ENCODE data around the gene FAM199X.

FAM199X gene

DNA sequence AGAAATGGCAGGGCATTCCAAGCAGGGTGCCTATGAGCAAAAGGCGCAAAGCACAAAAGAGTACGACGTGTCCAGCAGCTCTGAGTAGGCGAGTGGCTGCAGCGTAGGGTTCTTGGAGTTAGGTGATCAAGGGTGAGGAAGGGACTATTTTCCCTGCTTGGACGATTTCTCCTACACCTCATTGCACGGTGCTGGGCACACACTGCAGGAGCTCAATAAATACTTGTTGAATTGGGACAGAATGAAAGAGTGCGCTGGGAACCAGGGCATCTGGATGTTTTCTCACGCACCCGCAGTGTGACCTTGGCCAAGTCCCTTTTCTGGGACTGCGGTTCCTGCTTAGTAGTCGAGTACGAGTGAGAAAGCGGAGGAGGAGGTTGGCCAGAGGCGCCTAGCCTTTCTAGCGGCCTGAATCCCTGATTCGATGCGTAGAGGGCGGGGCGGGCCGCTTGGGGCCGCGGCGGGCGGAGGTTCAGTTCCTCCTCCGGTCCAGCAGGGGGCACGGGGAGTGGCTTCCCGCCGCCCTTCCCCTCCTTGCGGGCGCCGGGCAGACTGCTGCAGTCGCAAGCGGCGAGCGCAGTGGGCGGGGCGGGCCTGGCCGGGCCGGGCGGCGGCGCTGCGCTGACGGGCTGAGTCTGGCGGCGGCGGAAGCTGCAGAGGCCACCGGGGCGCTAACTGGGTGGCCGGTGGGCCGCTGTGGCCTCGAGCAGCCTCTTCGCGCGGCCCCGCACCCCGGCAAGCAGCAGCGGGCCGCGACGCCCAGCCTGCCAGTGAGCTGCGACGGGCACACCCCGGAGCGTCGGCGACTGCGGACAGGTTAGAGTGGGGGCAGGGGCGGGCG lies at the start of gene FAM199X:
FAM199X (plus strand) TSS at position 560 of the 841 bp plus-strand sequence. CDS start 333 bp downstream, outside the sequence.
- DNase-seq = peak; percentile 81 to 84

DNA sequence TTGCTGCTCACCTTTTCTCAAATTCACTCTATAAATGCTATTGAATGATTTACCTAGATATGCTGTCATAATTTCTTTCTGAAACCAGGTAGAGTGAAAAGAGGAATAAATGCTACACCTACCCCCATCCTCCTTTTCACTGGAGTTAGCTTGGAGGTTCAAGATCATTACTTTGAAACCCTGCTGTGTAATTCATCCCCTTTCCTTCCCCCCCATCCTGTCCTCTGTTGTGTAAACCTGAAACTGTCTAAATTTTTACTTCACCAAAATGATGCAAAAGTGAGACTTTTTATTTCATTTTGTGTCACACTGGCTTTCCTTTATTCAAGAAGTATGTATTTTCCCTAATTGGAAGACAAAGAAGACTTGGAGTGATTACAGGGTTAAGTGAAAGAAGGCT lies 48.5 kb upstream of the FAM199X start:
- no peak for DNase-seq

DNA sequence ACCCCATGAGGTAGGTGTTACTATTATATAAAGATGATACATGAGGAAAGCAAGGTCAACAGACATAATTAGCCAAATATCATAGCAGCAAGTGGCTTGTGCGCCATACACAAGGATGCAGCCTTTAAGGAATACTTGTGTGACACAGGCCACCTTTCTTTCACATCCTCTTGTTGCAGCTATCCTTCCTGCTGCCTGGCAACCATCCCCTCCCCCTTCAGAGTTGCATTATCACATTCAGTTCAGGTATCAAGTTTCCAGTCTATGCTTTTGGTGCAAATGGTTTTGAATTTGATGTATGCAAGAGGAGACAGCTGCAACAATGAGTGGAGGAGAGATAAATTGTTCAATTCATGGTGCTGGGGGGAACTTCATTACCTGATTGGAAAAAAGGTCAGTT lies 47.5 kb upstream of the FAM199X start:
- no peak for DNase-seq

DNA sequence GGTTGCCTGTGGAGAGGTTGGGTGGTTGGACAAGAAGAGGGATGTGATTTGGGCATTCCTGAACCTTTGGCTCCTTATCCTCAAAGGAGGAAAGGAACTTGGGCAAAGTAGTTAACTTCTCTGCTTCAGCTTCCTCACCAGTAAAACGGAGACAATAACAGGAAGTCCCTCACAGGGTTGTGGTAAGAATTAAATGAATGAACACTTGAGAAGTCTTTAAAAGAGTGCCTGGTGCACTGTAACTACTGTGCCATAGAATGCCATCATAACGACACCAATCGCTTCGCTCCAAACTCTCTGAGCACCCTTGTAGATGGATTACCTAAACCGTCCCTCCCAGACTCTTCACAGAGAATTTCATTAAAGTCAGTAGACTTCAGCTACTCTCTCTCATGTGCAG lies 43.4 kb upstream of the FAM199X start:
- DNase-seq = no peak

DNA sequence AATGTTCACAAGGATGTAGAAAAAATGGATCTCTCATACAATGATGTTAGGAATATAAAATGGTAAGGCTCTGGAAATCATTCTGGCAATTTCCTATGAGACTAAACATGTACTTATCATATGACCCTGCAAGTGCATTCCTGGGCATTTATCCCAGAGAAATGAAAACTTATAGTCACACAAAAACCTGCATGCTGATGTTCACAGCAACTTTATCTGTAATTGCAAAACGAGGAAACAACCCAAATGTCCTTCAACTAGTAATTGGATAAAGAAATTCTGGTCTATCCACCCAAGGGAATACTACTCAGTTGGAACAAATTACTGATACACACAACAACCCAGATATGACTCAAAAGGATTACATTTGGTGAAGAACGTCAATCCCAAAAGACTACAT lies 39.4 kb upstream of the FAM199X start:
- no peak for DNase-seq

DNA sequence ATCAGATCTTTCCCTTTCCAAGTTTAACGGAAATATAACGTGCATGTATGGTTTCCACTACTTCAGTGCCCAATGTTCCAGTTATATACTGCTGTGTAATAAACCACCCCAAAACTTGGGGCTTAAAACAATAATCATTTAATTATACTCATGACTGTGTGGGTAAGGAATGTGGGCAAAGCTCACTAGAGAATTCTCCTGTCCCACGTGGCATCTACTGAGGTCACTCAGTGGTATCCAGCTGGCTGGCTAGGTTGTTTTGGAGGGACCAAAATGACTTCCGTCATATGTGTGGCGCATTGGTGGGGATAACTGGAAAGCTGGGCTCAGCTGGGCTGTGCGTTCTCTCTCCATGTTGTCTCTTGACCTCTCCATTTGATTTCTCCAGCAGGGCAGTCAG lies 35.4 kb upstream of the FAM199X start:
- DNase-seq = no peak

DNA sequence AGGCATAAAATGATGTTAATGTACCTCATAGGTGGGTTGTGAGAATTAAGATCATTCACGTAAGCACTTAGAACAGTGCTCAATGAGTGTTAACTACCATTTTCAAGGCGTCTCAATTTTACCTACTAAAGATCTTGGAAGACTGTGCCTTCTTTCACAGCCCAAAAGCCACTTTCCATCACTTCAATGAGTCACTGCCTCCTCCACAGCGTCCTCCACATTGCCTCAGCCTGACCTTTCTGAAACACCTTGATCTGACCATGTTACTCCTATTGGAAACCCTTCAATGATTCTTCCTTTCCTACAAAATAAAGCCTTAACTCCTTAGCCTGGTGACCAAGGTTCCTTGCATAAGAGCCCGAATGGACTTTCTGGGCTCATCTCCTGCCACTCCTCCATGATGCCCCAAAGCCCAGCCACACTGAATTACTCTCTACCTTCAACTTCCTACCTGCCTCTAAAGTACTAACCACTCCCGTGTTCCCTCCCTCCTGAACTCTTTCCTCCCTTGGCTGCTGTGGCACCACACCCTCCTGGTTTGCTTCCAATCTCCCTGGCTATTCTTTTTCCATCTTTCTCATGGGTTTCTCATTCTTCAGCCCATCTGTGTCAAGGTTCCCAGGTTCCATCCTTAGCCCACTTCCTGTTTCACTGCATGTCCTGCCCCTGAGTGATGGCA lies 31.5 kb upstream of the FAM199X start:
- no peak for DNase-seq

DNA sequence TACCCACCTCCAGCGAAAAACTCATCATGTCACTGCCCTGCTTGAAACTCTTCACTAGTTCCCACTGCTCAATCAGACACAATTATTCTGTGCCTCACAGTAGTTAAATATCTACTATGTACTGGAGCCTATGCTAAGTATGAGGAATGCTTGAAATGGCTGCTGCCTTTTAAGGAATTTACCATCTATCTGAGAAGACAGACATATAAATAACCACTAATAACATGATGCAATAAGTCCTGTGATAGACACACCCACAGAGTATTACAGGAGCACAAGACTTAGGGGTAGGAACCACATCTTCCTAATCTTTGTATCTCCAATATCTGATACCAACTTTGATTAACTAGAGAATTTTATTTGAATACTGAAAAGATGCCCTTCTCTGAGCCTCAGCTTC lies 30.6 kb upstream of the FAM199X start:
- DNase-seq = no peak

DNA sequence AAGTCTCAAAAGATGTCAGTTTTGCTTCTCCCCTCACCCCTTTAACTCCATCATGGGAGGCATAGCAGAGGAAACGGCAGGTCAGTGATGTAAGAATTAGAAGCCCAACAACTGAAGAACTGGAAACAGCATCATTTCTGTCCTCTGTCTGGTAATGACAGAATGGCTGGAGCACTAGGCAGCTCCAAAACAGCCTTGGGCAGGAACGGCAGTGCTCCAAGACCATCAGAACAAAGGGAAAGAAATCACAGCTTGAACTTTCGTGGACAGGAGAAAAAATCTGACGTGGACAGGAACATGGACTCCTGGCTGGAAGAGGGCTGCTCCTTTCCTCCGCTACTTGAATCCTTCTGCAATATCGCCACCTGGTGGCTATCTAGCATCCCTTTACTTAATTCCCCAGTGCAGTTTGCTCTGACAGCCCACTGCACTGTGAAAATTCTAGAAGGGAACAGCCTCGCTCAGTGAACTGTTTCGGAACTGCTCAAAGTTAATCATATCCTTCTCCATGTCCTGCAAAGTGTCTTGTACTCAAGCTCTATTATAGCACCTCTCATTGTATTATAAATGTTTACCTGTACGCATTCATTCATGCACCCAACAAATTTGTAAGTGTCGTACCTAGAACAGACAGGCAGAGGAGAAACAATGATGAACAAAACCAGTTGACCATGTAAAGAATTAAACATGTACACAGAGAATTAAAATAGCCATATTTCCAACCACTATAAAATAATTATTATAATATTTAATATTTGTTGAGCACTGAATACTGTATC lies 29.8 kb upstream of the FAM199X start:
- peak; percentile 24 to 56 for DNase-seq

DNA sequence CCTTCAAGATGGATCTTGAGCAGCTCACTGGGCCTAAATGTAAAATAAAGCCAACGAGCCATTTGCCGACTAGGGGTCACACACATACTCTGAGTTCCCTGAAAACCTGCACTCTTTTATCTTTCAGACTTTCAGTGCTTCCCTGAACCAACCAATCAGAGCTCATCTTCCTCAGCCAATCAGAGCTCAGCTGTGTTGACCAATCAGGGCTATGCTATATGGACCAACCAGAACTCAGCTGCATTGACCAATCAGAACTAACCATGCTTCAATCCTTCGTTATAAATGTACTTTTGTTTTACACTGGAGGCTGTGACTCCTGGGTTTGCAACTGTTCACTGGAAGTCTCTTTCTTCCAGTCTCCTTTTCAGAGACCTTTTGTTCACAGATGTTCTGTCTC lies 28.8 kb upstream of the FAM199X start:
- no peak for DNase-seq

DNA sequence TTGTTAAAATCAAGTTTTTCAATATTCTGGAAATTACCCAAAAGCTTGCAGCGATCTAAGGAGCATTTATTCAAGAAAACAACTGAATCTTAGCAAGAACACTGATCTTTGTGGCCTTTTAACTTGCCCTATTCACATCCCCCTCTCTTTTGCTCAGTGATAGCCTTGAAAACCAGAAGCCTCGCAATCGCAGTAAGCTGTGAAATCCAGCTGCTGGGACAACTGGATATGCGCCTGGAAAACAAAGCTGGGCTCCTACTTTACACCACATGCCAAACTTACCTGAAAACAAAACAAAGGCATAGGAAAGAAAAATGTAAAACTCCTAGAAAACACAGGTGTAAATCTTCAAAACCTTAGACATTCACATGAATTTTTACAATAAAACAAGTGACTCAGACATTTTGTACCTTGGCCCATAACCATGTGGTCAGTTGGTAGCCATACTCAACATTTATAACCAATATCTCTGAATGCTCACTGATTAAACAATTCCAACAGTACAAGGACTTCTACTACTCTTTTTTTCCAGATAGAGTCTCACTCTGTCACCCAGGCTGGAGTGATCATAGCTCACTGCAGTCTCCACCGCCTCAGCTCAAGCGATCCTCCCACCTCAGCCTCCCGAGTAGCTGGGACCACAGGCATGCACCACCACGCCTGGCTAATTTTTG lies 25.0 kb upstream of the FAM199X start:
- no peak for DNase-seq

DNA sequence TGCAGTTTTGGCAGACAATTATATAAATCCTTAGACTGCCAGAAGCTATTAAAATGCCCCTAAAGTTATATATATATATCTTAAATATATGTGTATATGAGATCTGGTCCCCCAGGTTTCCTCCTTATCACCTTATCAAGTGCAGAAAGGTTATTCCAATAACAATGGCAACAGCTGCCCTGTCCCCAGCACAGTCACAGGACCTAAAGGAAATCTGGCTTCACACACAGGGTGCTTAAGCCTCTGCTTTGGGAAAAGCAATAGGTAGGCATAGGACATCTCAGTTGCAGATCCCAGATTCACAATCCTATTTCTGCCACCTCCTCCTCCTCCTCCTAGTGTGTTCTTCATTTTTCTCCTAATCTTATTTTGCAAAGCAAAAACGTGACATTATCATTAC lies 15.2 kb upstream of the FAM199X start:
- DNase-seq = no peak

DNA sequence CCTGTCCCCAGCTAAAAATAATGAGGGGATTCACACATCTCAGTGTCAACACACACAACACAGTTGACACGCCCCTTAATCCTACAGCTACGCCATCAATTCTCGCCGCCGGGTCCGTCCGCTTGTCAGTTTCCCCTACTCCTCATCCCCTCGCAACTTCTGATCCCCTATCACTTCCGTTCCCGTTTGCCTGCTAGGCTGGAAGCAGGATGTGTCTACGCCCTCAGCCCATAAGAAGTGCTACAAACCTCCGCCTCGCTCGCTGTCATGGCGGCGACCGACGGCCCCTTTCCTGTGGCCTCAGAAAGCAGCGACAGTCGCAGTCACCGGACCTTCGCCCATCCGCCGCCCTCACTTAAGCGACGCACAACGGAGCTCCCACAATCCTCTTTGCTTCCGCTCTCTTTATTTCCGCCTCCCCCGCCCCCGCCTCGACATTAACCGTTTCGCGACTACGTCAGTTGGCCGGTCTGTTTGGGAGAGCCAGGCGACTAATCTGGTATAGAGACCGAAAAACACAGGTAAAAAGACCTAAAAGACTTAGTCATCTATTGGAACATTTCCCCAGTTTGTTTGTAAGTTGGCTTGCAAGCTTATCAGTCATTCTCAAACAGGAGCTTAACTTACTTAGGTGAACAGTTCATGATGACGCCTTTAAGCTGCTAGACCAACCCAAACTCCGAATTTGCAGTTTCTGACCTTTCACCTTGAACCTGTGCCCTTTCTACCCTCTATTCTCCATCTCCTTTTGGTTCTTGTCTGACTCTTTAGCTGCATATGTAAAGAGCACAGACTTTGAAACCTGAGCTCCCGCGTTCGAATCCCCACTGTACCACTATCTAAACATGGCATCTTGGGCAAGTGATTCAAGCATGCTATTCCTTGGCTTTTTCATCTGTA lies 9.4 kb upstream of the FAM199X start, which contains the start of gene SLC25A53:
SLC25A53 (minus strand) TSS at position 380 of the 900 bp plus-strand sequence. CDS start 51,752 bp downstream, outside the sequence.
- peak; percentile 74 to 78 for DNase-seq

DNA sequence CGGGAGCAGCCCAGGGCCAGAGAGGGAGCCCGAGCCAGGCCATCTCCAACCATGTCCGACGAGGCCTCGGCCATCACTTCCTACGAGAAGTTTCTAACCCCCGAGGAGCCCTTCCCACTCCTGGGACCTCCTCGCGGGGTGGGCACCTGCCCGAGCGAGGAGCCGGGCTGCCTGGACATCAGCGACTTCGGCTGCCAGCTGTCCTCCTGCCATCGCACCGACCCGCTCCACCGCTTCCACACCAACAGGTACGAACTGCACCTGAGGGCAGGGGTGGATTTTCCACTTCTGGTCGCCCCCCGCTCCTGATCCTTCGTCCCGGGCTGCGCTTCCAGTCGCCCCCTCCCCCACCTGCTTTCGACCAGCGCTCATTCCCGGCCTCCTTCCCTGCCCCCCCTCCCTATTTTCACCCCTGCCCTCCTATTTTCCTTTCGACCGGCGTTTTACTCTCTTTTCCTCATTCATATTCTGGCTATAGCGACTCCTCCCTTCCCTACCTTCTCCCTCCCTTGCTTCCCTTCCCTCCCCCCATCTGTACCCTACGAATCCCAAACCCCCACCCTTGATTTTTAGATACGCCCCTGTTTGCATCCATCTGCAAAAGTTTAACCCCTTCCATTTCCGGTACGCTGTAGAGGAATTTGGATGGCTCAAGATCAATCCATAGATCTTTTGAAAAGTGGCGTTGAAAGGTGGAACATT lies 633 bp downstream of the FAM199X start:
- no peak for DNase-seq

DNA sequence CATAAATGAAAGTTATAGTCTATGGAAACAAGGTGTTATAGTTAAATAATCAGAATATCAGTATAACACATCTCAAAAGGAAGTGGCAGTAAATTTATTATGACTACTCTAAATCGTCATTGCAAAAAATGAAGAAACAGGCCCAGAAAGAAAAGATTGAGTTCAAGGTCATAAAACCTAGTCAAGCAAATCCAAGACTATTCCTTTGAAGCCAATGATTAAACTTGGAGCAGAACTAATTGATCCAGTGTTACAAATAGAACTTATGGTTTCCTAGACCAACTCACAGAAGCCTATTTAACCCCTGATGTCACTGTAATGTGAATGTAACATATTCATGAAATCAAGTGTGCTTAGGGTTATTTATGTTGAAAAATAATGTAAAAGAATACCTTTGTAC lies 1.9 kb downstream of the FAM199X start:
- DNase-seq = no peak

DNA sequence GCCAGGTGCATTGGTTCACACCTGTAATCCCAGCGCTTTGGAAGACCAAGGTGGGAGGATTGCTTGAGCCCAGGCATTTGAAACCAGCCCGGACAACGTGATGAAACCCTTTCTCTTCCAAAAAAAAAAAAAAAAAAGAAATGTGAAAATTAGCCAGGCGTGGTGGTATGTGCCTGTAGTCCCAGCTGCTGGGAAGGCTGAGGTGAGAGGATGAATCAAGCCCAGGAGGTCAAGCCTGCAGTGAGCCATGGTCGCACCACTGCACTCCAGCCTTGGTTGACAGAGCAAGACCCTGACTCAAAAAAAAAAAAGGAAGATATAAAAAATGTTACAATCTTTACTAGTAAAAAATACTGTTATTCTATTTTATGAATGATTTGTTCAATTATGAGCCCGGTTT lies 5.9 kb downstream of the FAM199X start:
- DNase-seq = no peak

DNA sequence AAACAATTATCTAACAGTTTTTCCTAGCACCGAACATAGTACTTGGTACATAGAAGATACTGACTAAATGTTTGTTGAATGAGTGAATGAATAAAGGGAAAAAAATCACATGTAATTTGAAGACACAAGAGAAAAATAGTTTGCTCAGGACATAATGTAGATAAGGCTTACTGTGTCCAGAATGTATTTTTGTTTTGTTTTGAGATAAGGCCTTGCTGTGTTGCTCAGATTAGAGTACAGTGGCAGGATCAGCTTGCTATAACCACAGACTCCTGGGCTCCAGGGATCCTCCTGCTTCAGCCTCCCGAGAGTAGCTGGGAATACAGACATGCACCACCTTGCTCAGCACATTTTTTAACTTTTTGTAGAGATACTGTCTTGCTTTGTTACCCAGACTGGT lies 6.5 kb downstream of the FAM199X start:
- DNase-seq = no peak

DNA sequence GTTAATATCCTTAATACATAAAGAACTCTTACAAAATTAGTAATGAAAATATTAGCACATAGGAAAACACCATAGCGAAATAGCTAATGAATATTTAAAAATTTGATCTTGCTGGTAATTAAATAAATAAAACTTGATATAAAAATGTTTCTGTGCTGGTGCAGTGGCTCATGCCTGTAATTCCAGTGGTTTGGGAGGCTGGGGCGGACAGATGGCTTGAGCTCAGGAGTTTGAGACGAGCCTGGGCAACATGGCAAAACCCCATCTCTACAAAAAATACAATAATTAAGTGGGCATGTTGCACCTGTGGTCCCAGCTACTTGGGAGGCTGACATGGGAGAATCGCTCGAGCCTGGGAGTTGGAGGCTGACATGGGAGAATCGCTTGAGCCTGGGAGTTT lies 7.6 kb downstream of the FAM199X start:
- no peak for DNase-seq

DNA sequence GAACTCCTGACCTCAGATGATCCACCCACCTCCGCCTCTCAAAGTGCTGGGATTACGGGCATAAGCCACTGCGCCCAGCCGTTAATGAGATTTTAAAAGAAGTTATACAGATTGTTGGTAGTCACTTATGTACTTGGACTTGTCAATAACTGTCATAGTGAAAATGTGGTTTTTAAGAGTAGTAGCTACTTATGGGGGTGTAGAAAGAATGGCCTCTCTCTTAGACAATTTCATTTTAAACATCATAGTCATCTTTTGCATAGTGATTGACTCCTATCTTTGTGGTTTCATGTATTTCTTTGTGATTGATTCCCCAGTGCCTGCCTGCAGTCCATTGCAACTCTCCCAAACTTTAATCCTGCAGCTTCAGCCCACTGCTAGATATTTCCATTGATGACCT lies 17.4 kb downstream of the FAM199X start:
- no peak for DNase-seq

DNA sequence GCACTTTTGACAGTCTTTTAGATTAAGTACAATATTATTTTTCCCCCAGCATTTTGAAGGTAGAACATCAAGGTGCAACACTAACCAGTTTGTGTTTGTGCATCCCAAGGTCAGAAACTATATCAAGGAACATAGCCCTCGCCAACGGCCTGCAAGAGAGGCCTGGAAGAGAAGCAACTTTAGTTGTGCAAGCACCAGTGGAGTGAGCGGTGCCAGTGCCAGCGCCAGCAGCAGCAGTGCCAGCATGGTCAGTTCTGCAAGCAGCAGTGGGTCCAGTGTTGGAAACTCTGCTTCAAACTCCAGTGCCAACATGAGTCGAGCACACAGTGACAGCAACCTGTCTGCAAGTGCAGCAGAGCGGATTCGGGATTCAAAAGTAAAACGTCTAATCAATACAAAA lies 21.7 kb downstream of the FAM199X start:
- no peak for DNase-seq

DNA sequence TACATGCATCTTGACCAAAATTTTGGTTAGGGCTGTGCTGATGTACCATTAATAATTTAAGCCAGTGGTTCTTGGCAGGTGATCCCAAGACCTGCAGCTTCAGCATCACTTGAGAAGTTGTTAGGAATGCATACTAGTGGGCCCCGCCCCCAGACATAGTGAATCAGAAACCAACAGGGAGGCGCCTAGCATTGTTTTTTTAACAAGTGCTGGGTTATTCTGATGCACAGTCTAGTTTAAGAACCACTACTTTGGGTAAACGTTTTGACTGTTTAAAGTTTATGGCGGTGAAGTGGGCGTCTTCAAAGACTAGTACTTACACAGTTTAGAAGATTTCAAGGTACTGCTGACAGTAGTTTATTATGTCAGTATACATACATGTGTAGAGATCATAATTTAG lies 23.6 kb downstream of the FAM199X start:
- DNase-seq = no peak
